Panc1 (cell line): ENCODE results near the gene WIPF1. TPM values are rescaled to one million over a fixed set of nuclear protein-coding genes. Genes with fewer than 3 reads are reported as not detected.

Experiments
- ATAC-seq: fragments of 200-7000 bp; cut with Tn5 transposase; 2 replicates; pipeline ENCODE4 v1.9.1; 2020; ENCODE audit warnings: mild to moderate bottlenecking, moderate library complexity
- BruUV-seq: library from RNA; stranded (reverse); fragments of 400-500 nt; replicated peaks from 2 replicates; lab custom pipeline; 2021; lab: Mats Ljungman, UMichigan
- CTCF ChIA-PET: fragments of 300-600 bp; sonication (Branson Sonifier 250); formaldehyde crosslinking; loops from one replicate; lab custom pipeline; 2022; ENCODE audit warnings: antibody characterized with exemption; lab: Charles Lee
- POLR2A ChIA-PET: fragments of 300-600 bp; sonication (Branson Sonifier 250); formaldehyde crosslinking; loops from one replicate; lab custom pipeline; 2022; ENCODE audit warnings: antibody characterized with exemption; lab: Charles Lee
- DNase-seq: peaks from one replicate; pipeline ENCODE4 v3.0.0-alpha.2; 2010; ENCODE audit warnings: low read depth, low spot score
- H3K27ac ChIP-seq: 2 replicates; pipeline ENCODE4 v1.5.1; 2011; ENCODE audit warnings: mild to moderate bottlenecking, low read length, inconsistent platforms
- H3K27me3 ChIP-seq: fragments of 200-500 bp; sonication (Bioruptor generic); 2 replicates; pipeline ENCODE4 v1.6.0; 2014; ENCODE audit warnings: low read length, inconsistent platforms; ENCODE audit not compliant: control insufficient read depth, insufficient read depth
- H3K36me3 ChIP-seq: fragments of 200-500 bp; sonication (Bioruptor generic); 2 replicates; pipeline ENCODE4 v1.5.1; 2014; ENCODE audit warnings: inconsistent platforms, mild to moderate bottlenecking, low read length, moderate library complexity; ENCODE audit not compliant: control insufficient read depth, insufficient read depth
- H3K4me1 ChIP-seq: 2 replicates; pipeline ENCODE4 v1.5.1; 2011; ENCODE audit warnings: inconsistent platforms, mild to moderate bottlenecking, low read length, moderate library complexity; ENCODE audit not compliant: control insufficient read depth, insufficient read depth
- H3K4me3 ChIP-seq, 2 experiments: 2 replicates each; pipeline ENCODE4 v1.5.1; 2011 to 2012; ENCODE audit warnings: low read depth in 2 of 2, low read length in 2 of 2, mild to moderate bottlenecking in 2 of 2, inconsistent platforms in 1 of 2, moderate library complexity in 1 of 2
- H3K9me3 ChIP-seq: fragments of 200-500 bp; sonication (Bioruptor generic); 2 replicates; pipeline ENCODE4 v1.5.1; 2014; ENCODE audit warnings: low read depth, mild to moderate bottlenecking, inconsistent platforms, low read length, moderate library complexity; ENCODE audit not compliant: control insufficient read depth, insufficient read depth
- CTCF ChIP-seq: fragments of 450-650 bp; IDR thresholded peaks from 2 replicates; pipeline ENCODE4 v1.5.1; 2017; ENCODE audit warnings: mild to moderate bottlenecking
- POLR2AphosphoS5 ChIP-seq: IDR thresholded peaks from 2 replicates; pipeline ENCODE4 v1.6.1; 2012; ENCODE audit warnings: mild to moderate bottlenecking, low read depth, low read length, moderate library complexity
- REST ChIP-seq, 2 experiments: IDR thresholded peaks; 2 replicates each; pipeline ENCODE4 v1.6.1; 2011 to 2012; ENCODE audit warnings: low read depth in 2 of 2, control low read depth in 1 of 2, low read length in 1 of 2, mild to moderate bottlenecking in 1 of 2, moderate library complexity in 1 of 2; ENCODE audit not compliant: insufficient read depth in 1 of 2
- SIN3A ChIP-seq: IDR thresholded peaks from 2 replicates; pipeline ENCODE4 v1.6.1; 2012; ENCODE audit warnings: low read depth, mild to moderate bottlenecking, low read length, moderate library complexity, borderline replicate concordance; ENCODE audit not compliant: insufficient read depth
- TCF7L2 ChIP-seq: IDR thresholded peaks from 2 replicates; pipeline ENCODE4 v1.6.1; 2011; ENCODE audit warnings: mild to moderate bottlenecking, low read depth, low read length, inconsistent platforms
- in situ Hi-C: cut with HindIII; loops from 2 replicates; pipeline ENCODE4 v1.10.0; 2016; ENCODE audit warnings: low sequenced_read_pairs, low pct_unique_long_range_greater_than_20kb
- intact Hi-C: fragments of 100-400 bp; cut with micrococcal nuclease; formaldehyde crosslinking; loops from one replicate; pipeline ENCODE4 v1.10.0; 2022; ENCODE audit not compliant: unreplicated experiment
- total RNA-seq: library from RNA; stranded (reverse); gene quantifications from one replicate; pipeline ENCODE4 v1.2.1, GENCODE V29; 2021; ENCODE audit not compliant: unreplicated experiment

Gene WIPF1
- total RNA-seq, 1 experiment from 2014 or later = 8.3 TPM

GRCh38 chr2:174540893-174541292, 56.7 kb downstream of the WIPF1 start:
- intact Hi-C loops = no loop called here
- CTCF ChIA-PET = no interaction called here

More at GRCh38 chr2:174540893-174541292, 56.7 kb downstream of the WIPF1 start:
- ATAC-seq = no peak
- no peak for TF ChIP-seq REST (IDR thresholded peaks at IDR 0.05; ENCODE audit: insufficient read depth in 1 of 2, low read depth in 2 of 2, low read length in 1 of 2)
- no peak for TF ChIP-seq TCF7L2
- TF ChIP-seq CTCF = no peak
- no peak for TF ChIP-seq POLR2AphosphoS5
- TF ChIP-seq SIN3A = no peak
- no peaks in the 10 kb centered on the region for H3K36me3 ChIP-seq
- no peaks in the 10 kb centered on the region; the same call in 1 of the 2 replicates for H3K27me3 ChIP-seq
- no peaks in the 10 kb centered on the region for H3K4me1 ChIP-seq
- BruUV-seq = no TSS peak
- no peak for DNase-seq
- no peaks in the 10 kb centered on the region for H3K9me3 ChIP-seq
- no peak overlapping the region for H3K27ac ChIP-seq
- H3K4me3 ChIP-seq = no peak overlapping the region
- POLR2A ChIA-PET = no interaction called here
- in situ Hi-C loops = no loop called here
